ENCODE measurements around the gene GOSR1.

DNA sequence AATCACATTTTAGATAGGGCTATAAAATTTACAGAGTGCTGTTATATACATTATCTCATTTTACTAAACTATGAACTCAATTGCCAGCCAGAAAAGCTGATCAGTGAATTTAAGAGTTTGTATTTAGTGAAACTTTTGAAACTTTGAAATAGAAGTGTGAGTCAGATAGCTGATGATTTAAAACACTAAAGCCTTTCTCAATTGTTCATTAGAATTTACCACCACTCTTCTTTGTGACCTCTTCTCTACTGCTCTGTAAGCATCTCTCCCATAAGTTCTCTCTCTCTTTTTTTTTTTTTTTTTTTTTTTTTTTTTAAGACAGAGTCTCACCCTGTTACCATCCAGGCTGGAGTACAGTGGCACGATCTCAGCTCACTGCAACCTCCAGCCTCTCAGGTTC lies 43.7 kb downstream of the GOSR1 start:
- TF ChIP-seq POLR2A (IDR thresholded peaks at IDR 0.05; ENCODE audit: low read length) (no peak), GATA1 (IDR thresholded peaks at IDR 0.05; ENCODE audit: low read depth, low read length) (no peak)
